DOHH2 (cell line): ENCODE measurements around the gene TEX9.

Experiments
- H3F3A ChIP-seq: fragments of 200-600 bp; sonication (generic), shearing (Covaris generic); 2 replicates; pipeline ENCODE4 v1.6.0; 2016; ENCODE audit warnings: antibody characterized with exemption, mild to moderate bottlenecking; ENCODE audit not compliant: control insufficient read depth, insufficient read depth
- H3K27ac ChIP-seq: fragments of 200-600 bp; sonication (generic); 2 replicates; pipeline ENCODE4 v1.5.1; 2014; ENCODE audit warnings: low read depth, mild to moderate bottlenecking, low read length, moderate library complexity
- H3K27me3 ChIP-seq: fragments of 200-600 bp; sonication (generic); 2 replicates; pipeline ENCODE4 v1.6.1; 2014; ENCODE audit warnings: mild to moderate bottlenecking, low read length, mixed read lengths; ENCODE audit not compliant: control insufficient read depth
- H3K36me3 ChIP-seq: fragments of 200-600 bp; sonication (generic); 2 replicates; pipeline ENCODE4 v1.6.1; 2014; ENCODE audit warnings: mild to moderate bottlenecking, low read length, moderate library complexity, mixed read lengths; ENCODE audit not compliant: control insufficient read depth
- H3K4me1 ChIP-seq: fragments of 200-600 bp; sonication (generic); 2 replicates; pipeline ENCODE4 v1.6.1; 2014; ENCODE audit warnings: mild to moderate bottlenecking, low read length, mixed read lengths; ENCODE audit not compliant: control insufficient read depth
- H3K4me2 ChIP-seq: fragments of 200-600 bp; sonication (generic); 2 replicates; pipeline ENCODE4 v1.6.0; 2014; ENCODE audit warnings: mild to moderate bottlenecking, low read length, moderate library complexity
- H3K4me3 ChIP-seq: fragments of 200-600 bp; sonication (generic); 2 replicates; pipeline ENCODE4 v1.5.1; 2014; ENCODE audit warnings: mild to moderate bottlenecking, low read length, mixed read lengths
- H3K79me2 ChIP-seq: fragments of 200-600 bp; sonication (generic); 2 replicates; pipeline ENCODE4 v1.6.1; 2014; ENCODE audit warnings: mild to moderate bottlenecking, low read length, mixed read lengths; ENCODE audit not compliant: control insufficient read depth
- H3K9me2 ChIP-seq: fragments of 200-600 bp; sonication (generic); replicated peaks from 2 replicates; pipeline ENCODE4 v1.6.1; 2014; ENCODE audit warnings: mild to moderate bottlenecking, low read length, mixed read lengths; ENCODE audit not compliant: control insufficient read depth
- H3K9me3 ChIP-seq: fragments of 200-600 bp; sonication (generic); 2 replicates; pipeline ENCODE4 v1.6.1; 2014; ENCODE audit warnings: antibody characterized with exemption, low read length, mixed read lengths; ENCODE audit not compliant: control insufficient read depth, insufficient read depth
- H4K20me1 ChIP-seq: fragments of 200-600 bp; sonication (generic); 2 replicates; pipeline ENCODE4 v1.6.0; 2014; ENCODE audit warnings: low read depth, mild to moderate bottlenecking, antibody characterized with exemption, low read length, moderate library complexity; ENCODE audit not compliant: control insufficient read depth, insufficient read depth
- EZH2phosphoT487 ChIP-seq: fragments of 200-600 bp; sonication (generic); IDR thresholded peaks from 2 replicates; pipeline ENCODE4 v1.6.1; 2017; ENCODE audit warnings: borderline replicate concordance, mild to moderate bottlenecking, antibody characterized with exemption, low read length, moderate library complexity, mixed read lengths
- TF ChIP-seq, protein P1 (sequence below): fragments of 200-600 bp; sonication (generic); IDR thresholded peaks from one replicate; pipeline ENCODE4 v1.5.1; 2014; ENCODE audit warnings: antibody characterized with exemption, mild to moderate bottlenecking, low read depth, low read length; ENCODE audit not compliant: poor library complexity, severe bottlenecking

The TEX9 gene

DNA sequence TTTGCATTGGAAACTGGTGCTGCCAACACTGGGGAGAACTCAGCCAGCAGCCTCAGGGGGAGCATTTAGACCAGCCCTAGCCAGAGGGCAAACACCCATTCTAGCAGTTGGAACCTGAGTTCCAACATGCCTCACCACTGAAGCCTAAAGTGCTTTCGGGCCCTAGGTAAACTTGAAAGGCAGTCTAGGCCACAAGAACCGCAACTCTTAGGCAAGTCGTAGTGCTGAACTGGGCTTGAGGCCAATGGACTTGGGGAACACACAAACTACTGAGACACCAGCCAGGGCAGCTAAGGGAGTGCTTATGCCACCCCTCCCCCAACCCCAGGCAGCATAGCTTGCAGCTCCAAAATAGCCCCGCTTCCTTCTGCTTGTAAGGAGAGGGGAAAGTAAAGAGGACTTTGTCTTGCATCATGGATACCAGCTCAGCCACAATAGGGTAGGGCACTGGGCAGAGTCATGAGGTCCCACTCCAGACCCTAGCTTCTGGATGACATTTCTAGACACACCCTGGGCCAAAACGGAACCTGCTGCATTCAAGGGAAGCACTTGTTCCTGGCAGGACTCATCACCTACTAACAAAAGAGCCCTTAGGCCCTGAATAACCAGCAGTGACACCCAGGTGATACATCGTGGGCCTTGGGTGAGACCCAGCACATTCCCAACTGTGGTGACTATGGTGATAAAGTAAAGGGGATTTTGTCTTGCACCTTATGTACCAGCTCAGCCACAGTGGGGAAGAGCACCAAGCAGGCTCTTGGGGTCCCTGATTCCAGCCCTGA is 37.3 kb upstream of the TEX9 start:
- no peak overlapping the region for H3K4me2 ChIP-seq
- H3K36me3 ChIP-seq, result no peaks in the 10 kb centered on the region
- no peaks in the 10 kb centered on the region for H3F3A ChIP-seq
- TF ChIP-seq, protein P1, sequence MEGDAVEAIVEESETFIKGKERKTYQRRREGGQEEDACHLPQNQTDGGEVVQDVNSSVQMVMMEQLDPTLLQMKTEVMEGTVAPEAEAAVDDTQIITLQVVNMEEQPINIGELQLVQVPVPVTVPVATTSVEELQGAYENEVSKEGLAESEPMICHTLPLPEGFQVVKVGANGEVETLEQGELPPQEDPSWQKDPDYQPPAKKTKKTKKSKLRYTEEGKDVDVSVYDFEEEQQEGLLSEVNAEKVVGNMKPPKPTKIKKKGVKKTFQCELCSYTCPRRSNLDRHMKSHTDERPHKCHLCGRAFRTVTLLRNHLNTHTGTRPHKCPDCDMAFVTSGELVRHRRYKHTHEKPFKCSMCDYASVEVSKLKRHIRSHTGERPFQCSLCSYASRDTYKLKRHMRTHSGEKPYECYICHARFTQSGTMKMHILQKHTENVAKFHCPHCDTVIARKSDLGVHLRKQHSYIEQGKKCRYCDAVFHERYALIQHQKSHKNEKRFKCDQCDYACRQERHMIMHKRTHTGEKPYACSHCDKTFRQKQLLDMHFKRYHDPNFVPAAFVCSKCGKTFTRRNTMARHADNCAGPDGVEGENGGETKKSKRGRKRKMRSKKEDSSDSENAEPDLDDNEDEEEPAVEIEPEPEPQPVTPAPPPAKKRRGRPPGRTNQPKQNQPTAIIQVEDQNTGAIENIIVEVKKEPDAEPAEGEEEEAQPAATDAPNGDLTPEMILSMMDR, result no peak
- no peak for TF ChIP-seq EZH2phosphoT487
- H3K27me3 ChIP-seq, result no peaks in the 10 kb centered on the region
- no peak overlapping the region for H3K4me3 ChIP-seq
- no peaks in the 10 kb centered on the region for H4K20me1 ChIP-seq
- H3K4me1 ChIP-seq, result peaks cover 8% of the 10 kb centered on the region
- H3K9me3 ChIP-seq, result peaks cover 12% of the 10 kb centered on the region
- H3K9me2 ChIP-seq, result no peaks in the 10 kb centered on the region
- H3K79me2 ChIP-seq, result no peaks in the 10 kb centered on the region
- no peak overlapping the region for H3K27ac ChIP-seq

DNA sequence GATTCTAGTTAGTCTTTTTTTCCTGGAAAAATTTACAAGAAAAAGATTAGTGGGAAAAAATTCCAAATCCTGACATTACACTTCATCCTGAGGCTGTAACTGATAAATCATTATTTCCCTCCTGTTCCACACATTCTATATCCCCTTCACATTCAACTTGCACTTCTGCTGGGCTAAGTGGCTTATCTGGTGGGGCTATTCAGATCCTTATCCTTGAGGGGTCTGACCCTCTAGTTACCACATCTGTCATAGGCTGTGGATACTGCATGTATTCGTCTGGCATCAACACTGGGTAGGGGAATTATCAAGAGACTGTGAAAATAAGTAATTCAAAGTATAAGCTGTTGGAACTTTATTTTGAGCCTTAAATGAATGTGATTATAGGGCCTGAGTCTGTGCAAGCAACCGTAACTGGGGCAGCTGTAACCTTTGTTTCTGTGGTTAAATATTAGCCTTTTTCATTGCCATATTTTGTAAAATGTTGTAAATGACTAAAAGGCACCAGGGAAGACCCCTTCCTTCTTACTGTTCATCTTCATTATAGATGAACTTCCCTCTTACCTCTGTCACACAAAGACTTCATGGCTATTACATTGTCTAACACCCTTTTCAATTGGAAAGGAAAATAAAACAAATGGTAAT is 28.0 kb upstream of the TEX9 start:
- no peak for TF ChIP-seq EZH2phosphoT487
- TF ChIP-seq, protein P1, result no peak
- no peaks in the 10 kb centered on the region for H3F3A ChIP-seq
- H3K4me3 ChIP-seq, result no peak overlapping the region
- H3K4me2 ChIP-seq, result no peak overlapping the region
- H3K27me3 ChIP-seq, result no peaks in the 10 kb centered on the region
- no peaks in the 10 kb centered on the region for H4K20me1 ChIP-seq
- no peaks in the 10 kb centered on the region for H3K9me2 ChIP-seq
- no peaks in the 10 kb centered on the region for H3K9me3 ChIP-seq
- H3K36me3 ChIP-seq, result no peaks in the 10 kb centered on the region
- no peaks in the 10 kb centered on the region for H3K4me1 ChIP-seq
- H3K27ac ChIP-seq, result no peak overlapping the region
- H3K79me2 ChIP-seq, result no peaks in the 10 kb centered on the region

DNA sequence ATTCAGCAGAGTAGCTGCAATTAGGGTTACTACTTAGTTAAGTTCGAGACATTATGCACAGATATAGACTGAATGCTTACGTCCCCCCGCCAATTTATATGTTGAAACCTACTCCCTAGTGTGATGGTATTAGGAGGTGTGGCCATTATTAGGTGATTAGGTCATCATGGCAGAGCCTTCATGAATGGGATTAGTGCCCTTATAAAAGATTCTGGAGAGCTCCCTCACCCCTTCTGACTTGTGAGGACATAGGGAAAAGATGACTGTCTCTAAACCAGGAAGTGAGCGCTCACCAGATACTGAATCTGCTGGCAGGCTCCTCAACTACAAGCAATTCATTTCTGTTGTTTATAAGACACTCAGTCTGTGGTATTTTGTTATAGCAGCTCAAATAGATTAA is 25.6 kb upstream of the TEX9 start:
- H3K4me3 ChIP-seq, result no peak overlapping the region
- no peak overlapping the region for H3K27ac ChIP-seq
- no peaks in the 10 kb centered on the region for H3K36me3 ChIP-seq
- no peak overlapping the region for H3K4me2 ChIP-seq
- no peaks in the 10 kb centered on the region for H3K4me1 ChIP-seq
- H3F3A ChIP-seq, result no peaks in the 10 kb centered on the region
- no peaks in the 10 kb centered on the region for H3K79me2 ChIP-seq
- no peaks in the 10 kb centered on the region for H3K27me3 ChIP-seq
- no peaks in the 10 kb centered on the region for H4K20me1 ChIP-seq
- H3K9me2 ChIP-seq, result no peaks in the 10 kb centered on the region
- H3K9me3 ChIP-seq, result no peaks in the 10 kb centered on the region
- TF ChIP-seq EZH2phosphoT487, result no peak
- TF ChIP-seq, protein P1, result no peak
